ENCODE results near the gene DENND4C. TPM values are rescaled to one million over a fixed set of nuclear protein-coding genes. Genes with fewer than 3 reads are reported as not detected.

The DENND4C gene
- total RNA-seq, 1 donor from 2014 or later = 35.6 TPM

GRCh38 chr9:19284729-19285128 is 54.2 kb downstream of the DENND4C start:
- no peaks in the 10 kb centered on the region for H3K27me3 Mint-ChIP-seq (ENCODE audit: unreplicated experiment)
- TF ChIP-seq CTCF (IDR thresholded peaks at IDR 0.05; ENCODE audit: unreplicated experiment) = no peak
- H3K27ac Mint-ChIP-seq (ENCODE audit: unreplicated experiment) = no peak overlapping the region
- no peaks in the 10 kb centered on the region for H3K4me1 Mint-ChIP-seq (ENCODE audit: unreplicated experiment)
- H3K36me3 Mint-ChIP-seq (ENCODE audit: low read depth, unreplicated experiment) = no peaks in the 10 kb centered on the region
- H3K4me3 Mint-ChIP-seq (ENCODE audit: unreplicated experiment) = no peak overlapping the region
- DNase-seq (ENCODE audit: low spot score) = no peak
- H3K9me3 Mint-ChIP-seq (ENCODE audit: unreplicated experiment) = no peaks in the 10 kb centered on the region

GRCh38 chr9:19286634-19287188 is 56.2 kb downstream of the DENND4C start:
- no peak for TF ChIP-seq CTCF (IDR thresholded peaks at IDR 0.05; ENCODE audit: unreplicated experiment)
- Mint-ChIP-seq H3K27ac (ENCODE audit: unreplicated experiment) (no peak overlapping the region), H3K4me1 (ENCODE audit: unreplicated experiment) (no peaks in the 10 kb centered on the region), H3K36me3 (ENCODE audit: low read depth, unreplicated experiment) (peaks cover 8% of the 10 kb centered on the region), H3K27me3 (ENCODE audit: unreplicated experiment) (no peaks in the 10 kb centered on the region), H3K9me3 (ENCODE audit: unreplicated experiment) (no peaks in the 10 kb centered on the region), H3K4me3 (ENCODE audit: unreplicated experiment) (no peak overlapping the region)
- DNase-seq (ENCODE audit: low spot score) = no peak

GRCh38 chr9:19288081-19288480 is 57.6 kb downstream of the DENND4C start:
- Mint-ChIP-seq H3K4me1 (ENCODE audit: unreplicated experiment) (no peaks in the 10 kb centered on the region), H3K4me3 (ENCODE audit: unreplicated experiment) (no peak overlapping the region), H3K36me3 (ENCODE audit: low read depth, unreplicated experiment) (peaks cover 8% of the 10 kb centered on the region), H3K27ac (ENCODE audit: unreplicated experiment) (no peak overlapping the region), H3K27me3 (ENCODE audit: unreplicated experiment) (no peaks in the 10 kb centered on the region), H3K9me3 (ENCODE audit: unreplicated experiment) (no peaks in the 10 kb centered on the region)
- TF ChIP-seq CTCF (IDR thresholded peaks at IDR 0.05; ENCODE audit: unreplicated experiment) = no peak
- no peak for DNase-seq (ENCODE audit: low spot score)

GRCh38 chr9:19290103-19290502 is 59.6 kb downstream of the DENND4C start:
- no peaks in the 10 kb centered on the region for H3K9me3 Mint-ChIP-seq (ENCODE audit: unreplicated experiment)
- H3K4me1 Mint-ChIP-seq (ENCODE audit: unreplicated experiment) = no peaks in the 10 kb centered on the region
- H3K27ac Mint-ChIP-seq (ENCODE audit: unreplicated experiment) = no peak overlapping the region
- no peak overlapping the region for H3K4me3 Mint-ChIP-seq (ENCODE audit: unreplicated experiment)
- no peak for DNase-seq (ENCODE audit: low spot score)
- H3K36me3 Mint-ChIP-seq (ENCODE audit: low read depth, unreplicated experiment) = peaks cover 8% of the 10 kb centered on the region
- TF ChIP-seq CTCF (IDR thresholded peaks at IDR 0.05; ENCODE audit: unreplicated experiment) = no peak
- H3K27me3 Mint-ChIP-seq (ENCODE audit: unreplicated experiment) = no peaks in the 10 kb centered on the region

GRCh38 chr9:19294219-19294618 is 63.7 kb downstream of the DENND4C start:
- TF ChIP-seq CTCF (IDR thresholded peaks at IDR 0.05; ENCODE audit: unreplicated experiment) = no peak
- Mint-ChIP-seq H3K4me1 (ENCODE audit: unreplicated experiment) (no peaks in the 10 kb centered on the region), H3K27ac (ENCODE audit: unreplicated experiment) (no peak overlapping the region), H3K9me3 (ENCODE audit: unreplicated experiment) (no peaks in the 10 kb centered on the region), H3K36me3 (ENCODE audit: low read depth, unreplicated experiment) (peaks cover 12% of the 10 kb centered on the region), H3K4me3 (ENCODE audit: unreplicated experiment) (no peak overlapping the region), H3K27me3 (ENCODE audit: unreplicated experiment) (no peaks in the 10 kb centered on the region)
- DNase-seq (ENCODE audit: low spot score) = no peak
